ENCODE results near the gene LZTR1.

Gene LZTR1

GRCh38 chr22:20946080-20946986 is 35.8 kb upstream of the LZTR1 start:
- no peak overlapping the region for H3K4me3 ChIP-seq (ENCODE audit: control insufficient read depth, low read depth, low read length)
- no peak for TF ChIP-seq CTCF (IDR thresholded peaks at IDR 0.05; ENCODE audit: control insufficient read depth, insufficient read depth, low read depth, low read length, missing control alignments)
- no peak for DNase-seq (ENCODE audit: low read depth)

GRCh38 chr22:20946991-20947390 is 35.1 kb upstream of the LZTR1 start:
- DNase-seq (ENCODE audit: low read depth), result no peak
- H3K4me3 ChIP-seq (ENCODE audit: control insufficient read depth, low read depth, low read length), result no peak overlapping the region
- no peak for TF ChIP-seq CTCF (IDR thresholded peaks at IDR 0.05; ENCODE audit: control insufficient read depth, insufficient read depth, low read depth, low read length, missing control alignments)

- no peak overlapping the region for H3K4me3 ChIP-seq (ENCODE audit: control insufficient read depth, low read depth, low read length)
- no peak for DNase-seq (ENCODE audit: low read depth)
- TF ChIP-seq CTCF (IDR thresholded peaks at IDR 0.05; ENCODE audit: control insufficient read depth, insufficient read depth, low read depth, low read length, missing control alignments), result no peak
These were observed 33.6 kb upstream of the LZTR1 start for GRCh38 chr22:20948450-20948849.

- H3K4me3 ChIP-seq (ENCODE audit: control insufficient read depth, low read depth, low read length), result no peak overlapping the region
- no peak for DNase-seq (ENCODE audit: low read depth)
- TF ChIP-seq CTCF (IDR thresholded peaks at IDR 0.05; ENCODE audit: control insufficient read depth, insufficient read depth, low read depth, low read length, missing control alignments), result no peak
These were observed 33.1 kb upstream of the LZTR1 start for GRCh38 chr22:20948989-20949388.

GRCh38 chr22:20949698-20950183 is 32.4 kb upstream of the LZTR1 start:
- no peak overlapping the region for H3K4me3 ChIP-seq (ENCODE audit: control insufficient read depth, low read depth, low read length)
- no peak for TF ChIP-seq CTCF (IDR thresholded peaks at IDR 0.05; ENCODE audit: control insufficient read depth, insufficient read depth, low read depth, low read length, missing control alignments)
- no peak for DNase-seq (ENCODE audit: low read depth)

- no peak overlapping the region for H3K4me3 ChIP-seq (ENCODE audit: control insufficient read depth, low read depth, low read length)
- no peak for DNase-seq (ENCODE audit: low read depth)
- no peak for TF ChIP-seq CTCF (IDR thresholded peaks at IDR 0.05; ENCODE audit: control insufficient read depth, insufficient read depth, low read depth, low read length, missing control alignments)
These were observed 30.8 kb upstream of the LZTR1 start for GRCh38 chr22:20951151-20951931.
